K562 (cell line): ENCODE results near the gene ZSWIM1. TPM values are rescaled to one million over a fixed set of nuclear protein-coding genes. Genes with fewer than 3 reads are reported as not detected.

ENCODE experiments used
- ATAC-seq: fragments of 200-7000 bp; cut with Tn5 transposase; 3 replicates; pipeline ENCODE4 v1.9.1; 2020; ENCODE audit warnings: moderate library complexity
- BruUV-seq: library from RNA; stranded (reverse); fragments of 400-500 nt; replicated peaks from 2 replicates; lab custom pipeline; 2021; lab: Mats Ljungman, UMichigan
- CTCF ChIA-PET: fragments of 300-600 bp; formaldehyde crosslinking; extraction: SDS; loops from one replicate; lab custom pipeline; 2021; ENCODE audit warnings: low intra/inter-chr PET ratio; lab: Yijun Ruan, JAX
- POLR2A ChIA-PET: fragments of 300-600, 350-650 bp; sonication (Branson Sonifier 250); formaldehyde crosslinking; extraction: SDS; loops from one replicate; lab custom pipeline; 2021; ENCODE audit warnings: antibody characterized with exemption, inconsistent platforms; lab: Yijun Ruan, JAX
- DNase-seq, 4 experiments: peaks; one replicate each; pipeline versions ENCODE4 v3.0.0 to v3.0.0-alpha.2; 2011 to 2018; ENCODE audit warnings: low spot score in 3 of 4, mixed read lengths in 3 of 4; ENCODE audit errors: extremely low read depth in 1 of 4
- FAIRE-seq: peaks from 2 replicates; lab custom pipeline; 2011; peaks lifted over from hg19 to GRCh38; lab: Jason Lieb, UNC
- H2AFZ ChIP-seq: 2 replicates; pipeline ENCODE4 v1.6.0; 2011; ENCODE audit warnings: low read depth, low read length, control low read depth, inconsistent platforms
- H3K27ac ChIP-seq: fragments of 200-600 bp; 3 replicates; pipeline ENCODE4 v1.8.0; 2011; ENCODE audit warnings: low read depth, mild to moderate bottlenecking, control low read depth, inconsistent platforms, low read length, moderate library complexity, mixed read lengths; ENCODE audit errors: extremely low read depth
- H3K27me3 ChIP-seq, 2 experiments: fragments of 300-600 bp in 1 of 2; 2 replicates in 1 of 2; 3 replicates in 1 of 2; pipeline versions ENCODE4 v1.6.0 to v1.8.0; 2011; ENCODE audit warnings: inconsistent platforms in 2 of 2, low read length in 2 of 2, mild to moderate bottlenecking in 1 of 2, mixed read lengths in 1 of 2, moderate library complexity in 1 of 2; ENCODE audit not compliant: control insufficient read depth in 2 of 2, insufficient read depth in 2 of 2
- H3K36me3 ChIP-seq: fragments of 300-600 bp; 3 replicates; pipeline ENCODE4 v1.8.0; 2011; ENCODE audit warnings: mild to moderate bottlenecking, low read length, inconsistent platforms; ENCODE audit not compliant: control insufficient read depth, insufficient read depth
- H3K4me1 ChIP-seq, 2 experiments: fragments of 200-600 bp in 1 of 2; replicated peaks in 1 of 2; 2 replicates in 1 of 2; 3 replicates in 1 of 2; pipeline versions ENCODE4 v1.5.1 to v1.8.0; 2011; ENCODE audit warnings: inconsistent platforms in 2 of 2, low read length in 2 of 2, mild to moderate bottlenecking in 1 of 2, mixed read lengths in 1 of 2, moderate library complexity in 1 of 2; ENCODE audit not compliant: control insufficient read depth in 2 of 2, insufficient read depth in 2 of 2
- H3K4me2 ChIP-seq: 2 replicates; pipeline ENCODE4 v1.6.1; 2011; ENCODE audit warnings: low read length, control low read depth, inconsistent platforms, mixed read lengths; ENCODE audit not compliant: insufficient read depth
- H3K4me3 ChIP-seq: fragments of 200-600 bp; sonication (generic), shearing (Covaris generic); 2 replicates; pipeline ENCODE4 v1.5.1; 2016; ENCODE audit warnings: control low read depth, inconsistent platforms
- H3K79me2 ChIP-seq: fragments of 200-600 bp; 3 replicates; pipeline ENCODE4 v1.8.0; 2011; ENCODE audit warnings: low read length, inconsistent platforms; ENCODE audit not compliant: control insufficient read depth, insufficient read depth
- H3K9ac ChIP-seq, 2 experiments: 2 replicates each; pipeline versions ENCODE4 v1.6.0 to v1.6.1; 2011; ENCODE audit warnings: low read depth in 2 of 2, low read length in 2 of 2, control low read depth in 1 of 2, inconsistent platforms in 1 of 2, mild to moderate bottlenecking in 1 of 2, mixed read lengths in 1 of 2; ENCODE audit not compliant: insufficient read depth in 1 of 2
- H3K9me1 ChIP-seq: one replicate; pipeline ENCODE4 v1.6.0; 2011; ENCODE audit warnings: inconsistent platforms, mild to moderate bottlenecking, low read length, moderate library complexity; ENCODE audit not compliant: control insufficient read depth, insufficient read depth
- H3K9me3 ChIP-seq: replicated peaks from 2 replicates; pipeline ENCODE4 v1.5.1; 2011; ENCODE audit warnings: low read depth, low read length, inconsistent platforms; ENCODE audit not compliant: control insufficient read depth, insufficient read depth
- H4K20me1 ChIP-seq: replicated peaks from 2 replicates; pipeline ENCODE4 v1.6.1; 2011; ENCODE audit warnings: low read length, inconsistent platforms, mixed read lengths; ENCODE audit not compliant: control insufficient read depth, insufficient read depth
- ETS1 ChIP-seq: conservative IDR thresholded peaks from 2 replicates; pipeline ENCODE4 v1.6.1; 2011; ENCODE audit warnings: low read depth, mild to moderate bottlenecking, low read length; ENCODE audit not compliant: control insufficient read depth
- POLR2G ChIP-seq: fragments of 200-400 bp; formaldehyde crosslinking; IDR thresholded peaks from 2 replicates; pipeline ENCODE4 v1.6.1; 2017; ENCODE audit warnings: low read depth, mild to moderate bottlenecking, antibody characterized with exemption, low read length, moderate library complexity
- WGBS: fragments of 100-300 bp; shearing (Covaris generic); methylation state at CpG from one replicate; pipeline ENCODE4 v1.1.6; 2016; ENCODE audit warnings: low coverage, mixed read lengths; ENCODE audit not compliant: insufficient coverage; ENCODE audit errors: missing lambda C conversion rate; 5-methylcytosine and 5-hydroxymethylcytosine counted together
- in situ Hi-C: fragments of 300-500 bp; cut with MboI; formaldehyde crosslinking; loops from 4 replicates; pipeline ENCODE4 v1.15.0; 2018; ENCODE audit warnings: inconsistent platforms, mixed read lengths
- intact Hi-C: fragments of 100-400 bp; cut with micrococcal nuclease; formaldehyde crosslinking; loops from 2 replicates; pipeline ENCODE4 v1.14.2; 2022
- polyA plus RNA-seq, 8 experiments: library from polyadenylated mRNA; depleted of rRNA in 4 of 8; stranded (reverse) in 5 of 8; unstranded in 3 of 8; fragments of >200 nt; fragmentation: Nextera tagmentation in 2 of 8; fragmentation: Illumina TruSeq in 1 of 8; extraction: Ambion mirVana in 2 of 8; extraction: Trizol in 1 of 8; gene quantifications; 2 replicates each; pipeline versions ENCODE4 v1.2.1 to v1.2.3, GENCODE V29; 2011 to 2014; ENCODE audit warnings: inconsistent platforms in 1 of 8, missing spikeins in 1 of 8
- total RNA-seq, 7 experiments: library from RNA; depleted of rRNA in 6 of 7; stranded (reverse); fragments of >200 nt in 6 of 7; fragmentation: Illumina TruSeq in 2 of 7; extraction: Trizol in 2 of 7; gene quantifications; 2 replicates each; pipeline versions ENCODE4 v1.2.1 to v1.2.3, GENCODE V29; 2011 to 2021; ENCODE audit warnings: low replicate concordance in 1 of 7

Gene ZSWIM1
- total and polyA plus RNA-seq, 9 of the 15 experiments (the other 6 are each of a cell fraction or from before 2014, with no cell fraction given) = 2.5 to 15.6 (median 9.5) TPM

GRCh38 chr20:45894797-45895196, 13.8 kb downstream of the ZSWIM1 start:
- peaks cover 56% of the 10 kb centered on the region; the same call in 2 of the 3 replicates for H3K36me3 ChIP-seq
- WGBS = 97% methylated on average over 7 of the region's 12 CpGs
- POLR2A ChIA-PET = interaction anchor here (0.6 to 1.3 kb wide), 3 partner anchors 10 to 1080 kb away, joined by 3 to 4 read pairs (median 3); no protein-coding TSS in a partner anchor

More at GRCh38 chr20:45894797-45895196, 13.8 kb downstream of the ZSWIM1 start:
- Histone ChIP-seq H3K4me3 (no peak overlapping the region), H3K4me1 (peaks cover 7 to 32% of the 10 kb centered on the region in 2 experiments), H2AFZ (no peak overlapping the region), H3K4me2 (no peak overlapping the region)
- no peak for FAIRE-seq
- intact Hi-C loops (loop anchor here (5.0 kb wide), 1 partner anchor 68 kb away; no protein-coding TSS in a partner anchor), in situ Hi-C loops (no loop called here)
- BruUV-seq = no TSS peak
- no peak for TF ChIP-seq ETS1
- TF ChIP-seq POLR2G = peak; percentile 61
- TF ChIP-seq, all 486 proteins: peak for 1
- no peaks in the 10 kb centered on the region for H3K9me1 ChIP-seq
- CTCF ChIA-PET = no interaction called here
- H3K9me3 ChIP-seq = no peaks in the 10 kb centered on the region
- H3K27me3 ChIP-seq = no peaks in the 10 kb centered on the region
- no peaks in the 10 kb centered on the region for H4K20me1 ChIP-seq
- DNase-seq (no peak), ATAC-seq (no peak)
- H3K9ac ChIP-seq = no peak overlapping the region
- H3K27ac ChIP-seq = no peak overlapping the region
- H3K79me2 ChIP-seq = peaks cover 7% of the 10 kb centered on the region; the same call in 1 of the 3 replicates
